CD4-positive, alpha-beta T cell (primary cell): ENCODE results near the gene TGM4. TPM values are rescaled to one million over a fixed set of nuclear protein-coding genes. Genes with fewer than 3 reads are reported as not detected.

Source experiments
- ATAC-seq: fragments of 200-7000 bp; cut with Tn5 transposase; one replicate; pipeline ENCODE4 v1.10.0; 2022; ENCODE audit warnings: mild to moderate bottlenecking; ENCODE audit not compliant: poor library complexity
- CTCF ChIA-PET: fragments of 350-600 bp; sonication (Branson Sonifier 250); formaldehyde crosslinking; loops from one replicate; lab custom pipeline; 2021; ENCODE audit warnings: antibody characterized with exemption, inconsistent platforms; lab: Charles Lee
- POLR2A ChIA-PET: fragments of 350-600 bp; sonication (Branson Sonifier 250); formaldehyde crosslinking; loops from one replicate; lab custom pipeline; 2021; ENCODE audit warnings: antibody characterized with exemption, inconsistent platforms; lab: Charles Lee
- DNase-seq, 14 experiments: peaks; one replicate each; pipeline ENCODE4 v3.0.0-alpha.2; 2013 to 2020; ENCODE audit warnings: mixed read lengths in 2 of 14
- H3K27ac ChIP-seq, 2 donors: one replicate each; pipeline versions ENCODE4 v1.5.1 to v1.7.0; 2013; ENCODE audit warnings: low read length in 2 of 2, low read depth in 1 of 2, mild to moderate bottlenecking in 1 of 2
- H3K27me3 ChIP-seq, 2 experiments: 1 replicate in 1 of 2; 2 replicates in 1 of 2; pipeline versions ENCODE4 v1.6.1 to v1.7.0; 2013; ENCODE audit warnings: low read length in 2 of 2, control low read depth in 1 of 2, mild to moderate bottlenecking in 1 of 2, moderate library complexity in 1 of 2; ENCODE audit not compliant: insufficient read depth in 2 of 2, control insufficient read depth in 1 of 2
- H3K36me3 ChIP-seq: one replicate; pipeline ENCODE4 v1.6.1; 2013; ENCODE audit warnings: low read length, control low read depth; ENCODE audit not compliant: insufficient read depth
- H3K4me1 ChIP-seq: one replicate; pipeline ENCODE4 v1.6.1; 2013; ENCODE audit warnings: low read length, control low read depth; ENCODE audit not compliant: insufficient read depth
- H3K4me3 ChIP-seq: one replicate; pipeline ENCODE4 v1.5.1; 2013; ENCODE audit warnings: mild to moderate bottlenecking, low read length, moderate library complexity
- H3K9me3 ChIP-seq, 2 experiments: 1 replicate in 1 of 2; 2 replicates in 1 of 2; pipeline versions ENCODE4 v1.6.1 to v1.7.0; 2013; ENCODE audit warnings: low read length in 2 of 2, mild to moderate bottlenecking in 2 of 2, control low read depth in 1 of 2, moderate library complexity in 1 of 2; ENCODE audit not compliant: control insufficient read depth in 1 of 2, insufficient read depth in 1 of 2
- H3K27ac Mint-ChIP-seq: one replicate; pipeline ENCODE4 v1.8.0; 2020; ENCODE audit warnings: mixed read lengths
- H3K27me3 Mint-ChIP-seq: one replicate; pipeline ENCODE4 v1.8.0; 2021; ENCODE audit warnings: mixed read lengths
- H3K36me3 Mint-ChIP-seq: one replicate; pipeline ENCODE4 v1.8.0; 2021; ENCODE audit warnings: low read depth, mixed read lengths
- H3K4me1 Mint-ChIP-seq: one replicate; pipeline ENCODE4 v1.8.0; 2021; ENCODE audit warnings: low read depth, mixed read lengths
- H3K4me3 Mint-ChIP-seq: one replicate; pipeline ENCODE4 v1.8.0; 2020; ENCODE audit warnings: mild to moderate bottlenecking, mixed read lengths
- H3K9me3 Mint-ChIP-seq: one replicate; pipeline ENCODE4 v1.8.0; 2020; ENCODE audit warnings: mixed read lengths
- intact Hi-C, 2 experiments: fragments of 100-400 bp; cut with DNase I in 1 of 2; cut with micrococcal nuclease in 1 of 2; formaldehyde crosslinking; loops; one replicate each; pipeline versions ENCODE4 v1.15.1 to v1.9.0; 2023 to 2025; cut with DNase I, micrococcal nuclease
- total RNA-seq, 174 experiments: library from RNA in 2 of 174; stranded (reverse) in 2 of 174; gene quantifications; one replicate each; pipeline ENCODE4 v1.2.3 and lab custom pipeline; 2021 to 2026
- TF ChIP-seq, protein P1 (sequence below): fragments of 200-600 bp; IDR thresholded peaks from one replicate; pipeline ENCODE4 v1.8.0; 2022; ENCODE audit warnings: antibody characterized with exemption, mild to moderate bottlenecking

Gene TGM4
- total RNA-seq, 2 experiments from 2014 or later, result not detected

GRCh38 chr3:44893097-44893496 is 18.7 kb downstream of the TGM4 start:
- CTCF ChIA-PET, result no interaction called here

GRCh38 chr3:44894485-44894884 is 20.1 kb downstream of the TGM4 start:
- H3K4me1 ChIP-seq, result no peaks in the 10 kb centered on the region

More at GRCh38 chr3:44893097-44893496, 18.7 kb downstream of the TGM4 start:
- no peaks in the 10 kb centered on the region for H3K9me3 ChIP-seq
- H3K27me3 Mint-ChIP-seq, result no peaks in the 10 kb centered on the region
- H3K36me3 ChIP-seq, result no peaks in the 10 kb centered on the region
- no peaks in the 10 kb centered on the region for H3K27me3 ChIP-seq
- TF ChIP-seq, protein P1, sequence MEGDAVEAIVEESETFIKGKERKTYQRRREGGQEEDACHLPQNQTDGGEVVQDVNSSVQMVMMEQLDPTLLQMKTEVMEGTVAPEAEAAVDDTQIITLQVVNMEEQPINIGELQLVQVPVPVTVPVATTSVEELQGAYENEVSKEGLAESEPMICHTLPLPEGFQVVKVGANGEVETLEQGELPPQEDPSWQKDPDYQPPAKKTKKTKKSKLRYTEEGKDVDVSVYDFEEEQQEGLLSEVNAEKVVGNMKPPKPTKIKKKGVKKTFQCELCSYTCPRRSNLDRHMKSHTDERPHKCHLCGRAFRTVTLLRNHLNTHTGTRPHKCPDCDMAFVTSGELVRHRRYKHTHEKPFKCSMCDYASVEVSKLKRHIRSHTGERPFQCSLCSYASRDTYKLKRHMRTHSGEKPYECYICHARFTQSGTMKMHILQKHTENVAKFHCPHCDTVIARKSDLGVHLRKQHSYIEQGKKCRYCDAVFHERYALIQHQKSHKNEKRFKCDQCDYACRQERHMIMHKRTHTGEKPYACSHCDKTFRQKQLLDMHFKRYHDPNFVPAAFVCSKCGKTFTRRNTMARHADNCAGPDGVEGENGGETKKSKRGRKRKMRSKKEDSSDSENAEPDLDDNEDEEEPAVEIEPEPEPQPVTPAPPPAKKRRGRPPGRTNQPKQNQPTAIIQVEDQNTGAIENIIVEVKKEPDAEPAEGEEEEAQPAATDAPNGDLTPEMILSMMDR, result no peak
- intact Hi-C loops, result no loop called here
- no peak overlapping the region for H3K27ac ChIP-seq
- H3K4me1 Mint-ChIP-seq, result no peaks in the 10 kb centered on the region
- H3K4me3 ChIP-seq, result no peak overlapping the region
- DNase-seq (no peak), ATAC-seq (no peak)
- H3K27ac Mint-ChIP-seq, result no peak overlapping the region
- POLR2A ChIA-PET, result no interaction called here
- no peaks in the 10 kb centered on the region for H3K4me1 ChIP-seq
- no peak overlapping the region for H3K4me3 Mint-ChIP-seq
- H3K36me3 Mint-ChIP-seq, result no peaks in the 10 kb centered on the region
- H3K9me3 Mint-ChIP-seq, result no peaks in the 10 kb centered on the region

GRCh38 chr3:44896440-44896839 is 22.0 kb downstream of the TGM4 start:
- intact Hi-C loops, result no loop called here
- no peaks in the 10 kb centered on the region for H3K4me1 ChIP-seq
- H3K27ac Mint-ChIP-seq, result no peak overlapping the region
- peaks cover 18% of the 10 kb centered on the region for H3K27me3 Mint-ChIP-seq
- H3K27me3 ChIP-seq, result peaks cover 0 to 5% of the 10 kb centered on the region in 2 experiments
- no peak overlapping the region for H3K27ac ChIP-seq
- ChIA-PET CTCF (no interaction called here), POLR2A (no interaction called here)
- H3K36me3 Mint-ChIP-seq, result no peaks in the 10 kb centered on the region
- no peaks in the 10 kb centered on the region for H3K9me3 Mint-ChIP-seq
- no peaks in the 10 kb centered on the region for H3K36me3 ChIP-seq
- no peaks in the 10 kb centered on the region for H3K9me3 ChIP-seq
- H3K4me3 ChIP-seq, result no peak overlapping the region
- DNase-seq (no peak), ATAC-seq (no peak)
- no peaks in the 10 kb centered on the region for H3K4me1 Mint-ChIP-seq
- TF ChIP-seq, protein P1, result no peak
- no peak overlapping the region for H3K4me3 Mint-ChIP-seq

More at GRCh38 chr3:44894485-44894884, 20.1 kb downstream of the TGM4 start:
- ChIA-PET POLR2A (no interaction called here), CTCF (no interaction called here)
- no peak overlapping the region for H3K27ac Mint-ChIP-seq
- no peaks in the 10 kb centered on the region for H3K36me3 Mint-ChIP-seq
- H3K4me3 Mint-ChIP-seq, result no peak overlapping the region
- Histone ChIP-seq H3K27me3 (peaks cover 0 to 5% of the 10 kb centered on the region in 2 experiments), H3K9me3 (no peaks in the 10 kb centered on the region), H3K27ac (no peak overlapping the region), H3K36me3 (no peaks in the 10 kb centered on the region), H3K4me3 (no peak overlapping the region)
- peaks cover 7% of the 10 kb centered on the region for H3K27me3 Mint-ChIP-seq
- no peaks in the 10 kb centered on the region for H3K4me1 Mint-ChIP-seq
- H3K9me3 Mint-ChIP-seq, result no peaks in the 10 kb centered on the region
- intact Hi-C loops, result no loop called here
- DNase-seq (no peak), ATAC-seq (no peak)
- TF ChIP-seq, protein P1, result no peak
